Measurements from ENCODE around the gene COX7A1. TPM values are rescaled to one million over a fixed set of nuclear protein-coding genes. Genes with fewer than 3 reads are reported as not detected.
A peak's percentile ranks its signal among the peaks of the same experiment; 100 is the strongest.
"Not testable (repeated sequence)": the region's sequence is repeated elsewhere in the genome, so short reads cannot be mapped to it uniquely, and the experiment has no call there.

COX7A1 gene
- not detected for total RNA-seq

- no peak within 1 kb of the TSS for H3K27ac Mint-ChIP-seq
- CTCF ChIA-PET: interaction anchor here (0.6 to 1.2 kb wide), 5 partner anchors 13 to 36 kb away, joined by 3 to 5 read pairs (median 3); partner anchors contain the start of gene CAPNS1
- POLR2A ChIA-PET: no interaction called here
- peaks cover 29% of the 10 kb centered on the region for H3K36me3 Mint-ChIP-seq (ENCODE audit: low read depth)
- DNase-seq: no peak
- H3K9me3 Mint-ChIP-seq: no peaks in the 10 kb centered on the region
- no peaks in the 10 kb centered on the region for H3K27me3 Mint-ChIP-seq
- H3K4me1 Mint-ChIP-seq: peaks cover 4% of the 10 kb centered on the region
- no peak within 1 kb of the TSS for H3K4me3 Mint-ChIP-seq
Measured at GRCh38 chr19:36152352-36153091, at the start of gene COX7A1. COX7A1 (minus strand) TSS chr19:36152447; CDS start chr19:36152407, 40 bp downstream.

- Mint-ChIP-seq H3K27me3 (no peaks in the 10 kb centered on the region), H3K9me3 (no peaks in the 10 kb centered on the region), H3K36me3 (ENCODE audit: low read depth) (peaks cover 1% of the 10 kb centered on the region), H3K4me3 (no peak overlapping the region), H3K4me1 (no peaks in the 10 kb centered on the region), H3K27ac (no peak overlapping the region)
- POLR2A ChIA-PET: no interaction called here
- no peak for DNase-seq
- CTCF ChIA-PET: no interaction called here
Measured at GRCh38 chr19:36201684-36202083, 49.4 kb upstream of the COX7A1 start.

GRCh38 chr19:36198119-36198518 lies 45.9 kb upstream of the COX7A1 start:
- DNase-seq: no peak
- Mint-ChIP-seq H3K36me3 (ENCODE audit: low read depth) (peaks cover 6% of the 10 kb centered on the region), H3K27ac (no peak overlapping the region), H3K9me3 (no peaks in the 10 kb centered on the region), H3K4me1 (no peaks in the 10 kb centered on the region), H3K4me3 (no peak overlapping the region), H3K27me3 (no peaks in the 10 kb centered on the region)
- ChIA-PET POLR2A (no interaction called here), CTCF (no interaction called here)

- Mint-ChIP-seq H3K4me3 (no peak overlapping the region), H3K27me3 (no peaks in the 10 kb centered on the region), H3K4me1 (no peaks in the 10 kb centered on the region), H3K9me3 (no peaks in the 10 kb centered on the region), H3K36me3 (ENCODE audit: low read depth) (peaks cover 7% of the 10 kb centered on the region), H3K27ac (no peak overlapping the region)
- POLR2A ChIA-PET: no interaction called here
- no peak for DNase-seq
- CTCF ChIA-PET: no interaction called here
Measured at GRCh38 chr19:36196249-36196648, 44.0 kb upstream of the COX7A1 start.

GRCh38 chr19:36186722-36187121 lies 34.5 kb upstream of the COX7A1 start:
- not testable (repeated sequence) for H3K36me3 Mint-ChIP-seq (ENCODE audit: low read depth); H3K27me3 Mint-ChIP-seq; H3K9me3 Mint-ChIP-seq; DNase-seq; H3K4me3 Mint-ChIP-seq; H3K27ac Mint-ChIP-seq; H3K4me1 Mint-ChIP-seq
- POLR2A ChIA-PET: interaction anchor here (0.5 kb wide), 1 partner anchor 1493 kb away, joined by 3 read pairs; no protein-coding TSS in a partner anchor
- CTCF ChIA-PET: interaction anchor here (0.6 to 0.7 kb wide), 2 partner anchors 126 to 233 kb away, joined by 3 to 4 read pairs; no protein-coding TSS in a partner anchor

GRCh38 chr19:36183245-36183628 lies 31.0 kb upstream of the COX7A1 start:
- POLR2A ChIA-PET: no interaction called here

GRCh38 chr19:36182612-36183244 lies 30.5 kb upstream of the COX7A1 start:
- H3K4me1 Mint-ChIP-seq: no peaks in the 10 kb centered on the region
- peaks cover 6% of the 10 kb centered on the region for H3K36me3 Mint-ChIP-seq (ENCODE audit: low read depth)
- no peak for DNase-seq
- no peaks in the 10 kb centered on the region for H3K27me3 Mint-ChIP-seq
- H3K4me3 Mint-ChIP-seq: no peak overlapping the region
- no peaks in the 10 kb centered on the region for H3K9me3 Mint-ChIP-seq
- no peak overlapping the region for H3K27ac Mint-ChIP-seq
- ChIA-PET POLR2A (no interaction called here), CTCF (no interaction called here)

More at GRCh38 chr19:36183245-36183628, 31.0 kb upstream of the COX7A1 start:
- no peak for DNase-seq
- peaks cover 6% of the 10 kb centered on the region for H3K36me3 Mint-ChIP-seq (ENCODE audit: low read depth)
- no peaks in the 10 kb centered on the region for H3K4me1 Mint-ChIP-seq
- CTCF ChIA-PET: interaction anchor here (1.1 kb wide), 1 partner anchor 8 kb away, joined by 3 read pairs; no protein-coding TSS in a partner anchor
- no peaks in the 10 kb centered on the region for H3K9me3 Mint-ChIP-seq
- H3K27me3 Mint-ChIP-seq: no peaks in the 10 kb centered on the region
- no peak overlapping the region for H3K4me3 Mint-ChIP-seq
- H3K27ac Mint-ChIP-seq: no peak overlapping the region

GRCh38 chr19:36179077-36179476 lies 26.8 kb upstream of the COX7A1 start:
- ChIA-PET POLR2A (interaction anchor here (0.6 kb wide), 1 partner anchor 573 kb away, joined by 4 read pairs; no protein-coding TSS in a partner anchor), CTCF (interaction anchor here (0.7 to 1.8 kb wide), 2 partner anchors 51 to 1393 kb away, joined by 3 to 12 read pairs; no protein-coding TSS in a partner anchor)
- peak overlapping the region; percentile 54 for H3K27ac Mint-ChIP-seq
- H3K4me3 Mint-ChIP-seq; H3K36me3 Mint-ChIP-seq (ENCODE audit: low read depth); H3K9me3 Mint-ChIP-seq; H3K27me3 Mint-ChIP-seq; DNase-seq; H3K4me1 Mint-ChIP-seq: not testable (repeated sequence)

GRCh38 chr19:36173846-36174245 lies 21.6 kb upstream of the COX7A1 start:
- H3K9me3 Mint-ChIP-seq; H3K27me3 Mint-ChIP-seq; H3K4me3 Mint-ChIP-seq; DNase-seq; H3K4me1 Mint-ChIP-seq; H3K36me3 Mint-ChIP-seq (ENCODE audit: low read depth); POLR2A ChIA-PET: not testable (repeated sequence)
- CTCF ChIA-PET: interaction anchor here (0.8 to 1.9 kb wide), 2 partner anchors 34 to 45 kb away, joined by 3 to 10 read pairs; partner anchors contain the start of gene CAPNS1
- peak overlapping the region; percentile 66 for H3K27ac Mint-ChIP-seq

GRCh38 chr19:36172852-36173251 lies 20.6 kb upstream of the COX7A1 start:
- ChIA-PET CTCF (interaction anchor here (1.4 kb wide), 1 partner anchor 45 kb away, joined by 7 read pairs; no protein-coding TSS in a partner anchor), POLR2A (no interaction called here)
- H3K27ac Mint-ChIP-seq: no peak overlapping the region
- no peak for DNase-seq
- H3K4me3 Mint-ChIP-seq: no peak overlapping the region
- no peaks in the 10 kb centered on the region for H3K36me3 Mint-ChIP-seq (ENCODE audit: low read depth)
- peaks cover 5% of the 10 kb centered on the region for H3K4me1 Mint-ChIP-seq
- no peaks in the 10 kb centered on the region for H3K27me3 Mint-ChIP-seq
- no peaks in the 10 kb centered on the region for H3K9me3 Mint-ChIP-seq

GRCh38 chr19:36169084-36169760 lies 17.0 kb upstream of the COX7A1 start:
- CTCF ChIA-PET: interaction anchor here (0.6 to 3.2 kb wide), 5 partner anchors 19 to 165 kb away, joined by 3 to 18 read pairs (median 4); no protein-coding TSS in a partner anchor
- Mint-ChIP-seq H3K27ac (peak overlapping the region; percentile 43), H3K36me3 (ENCODE audit: low read depth) (no peaks in the 10 kb centered on the region), H3K27me3 (no peaks in the 10 kb centered on the region), H3K4me1 (peaks cover 5% of the 10 kb centered on the region), H3K4me3 (no peak overlapping the region), H3K9me3 (no peaks in the 10 kb centered on the region)
- POLR2A ChIA-PET: no interaction called here
- DNase-seq: no peak

GRCh38 chr19:36163813-36164212 lies 11.6 kb upstream of the COX7A1 start:
- Mint-ChIP-seq H3K4me1 (no peaks in the 10 kb centered on the region), H3K27ac (no peak overlapping the region), H3K4me3 (no peak overlapping the region), H3K9me3 (no peaks in the 10 kb centered on the region), H3K36me3 (ENCODE audit: low read depth) (no peaks in the 10 kb centered on the region), H3K27me3 (no peaks in the 10 kb centered on the region)
- CTCF ChIA-PET: interaction anchor here (1.3 to 1.8 kb wide), 2 partner anchors 36 to 37 kb away, joined by 4 read pairs; no protein-coding TSS in a partner anchor
- no peak for DNase-seq
- POLR2A ChIA-PET: interaction anchor here (0.5 kb wide), 1 partner anchor 108 kb away, joined by 3 read pairs; no protein-coding TSS in a partner anchor
